Testis (tissue), 2 donors: Measurements from ENCODE around the gene QRFP.

Experiments
- POLR2A ChIP-seq: fragments of 450-650 bp; IDR thresholded peaks from one replicate; pipeline ENCODE4 v1.6.1; 2017; ENCODE audit warnings: antibody characterized with exemption, mild to moderate bottlenecking, moderate library complexity
- TF ChIP-seq, protein P1 (sequence below), 3 experiments: fragments of 450-650 bp in 2 of 3; fragments of 200-600 bp in 1 of 3; sonication (generic) in 1 of 3; IDR thresholded peaks; one replicate each; pipeline ENCODE4 v1.5.1; 2016 to 2019; ENCODE audit warnings: antibody characterized with exemption in 3 of 3, mild to moderate bottlenecking in 2 of 3, moderate library complexity in 1 of 3

DNA sequence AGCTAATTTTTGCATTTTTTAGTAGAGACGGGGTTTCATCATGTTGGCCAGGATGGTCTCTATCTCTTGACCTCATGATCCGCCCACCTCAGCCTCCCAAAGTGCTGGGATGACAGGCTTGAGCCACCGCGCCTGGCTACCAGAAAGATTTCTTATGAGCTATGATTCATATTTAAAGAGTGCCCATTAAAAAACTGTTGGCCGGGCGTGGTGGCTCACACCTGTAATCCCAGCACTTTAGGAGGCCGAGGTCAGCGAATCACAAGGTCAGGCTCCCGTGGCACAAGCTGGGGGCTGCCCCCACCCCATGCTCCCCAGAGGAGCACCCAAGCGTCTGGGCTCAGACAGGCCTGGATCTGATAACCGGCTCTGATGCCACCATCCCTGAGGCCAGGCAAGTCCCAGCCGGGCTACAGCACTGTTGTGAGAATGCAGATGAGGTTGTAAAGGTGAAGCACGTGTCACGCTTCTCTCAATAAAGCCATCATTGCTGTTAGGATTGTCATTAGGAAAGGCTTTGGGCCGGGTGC lies 13.9 kb downstream of the QRFP start:
- TF ChIP-seq, protein P1, sequence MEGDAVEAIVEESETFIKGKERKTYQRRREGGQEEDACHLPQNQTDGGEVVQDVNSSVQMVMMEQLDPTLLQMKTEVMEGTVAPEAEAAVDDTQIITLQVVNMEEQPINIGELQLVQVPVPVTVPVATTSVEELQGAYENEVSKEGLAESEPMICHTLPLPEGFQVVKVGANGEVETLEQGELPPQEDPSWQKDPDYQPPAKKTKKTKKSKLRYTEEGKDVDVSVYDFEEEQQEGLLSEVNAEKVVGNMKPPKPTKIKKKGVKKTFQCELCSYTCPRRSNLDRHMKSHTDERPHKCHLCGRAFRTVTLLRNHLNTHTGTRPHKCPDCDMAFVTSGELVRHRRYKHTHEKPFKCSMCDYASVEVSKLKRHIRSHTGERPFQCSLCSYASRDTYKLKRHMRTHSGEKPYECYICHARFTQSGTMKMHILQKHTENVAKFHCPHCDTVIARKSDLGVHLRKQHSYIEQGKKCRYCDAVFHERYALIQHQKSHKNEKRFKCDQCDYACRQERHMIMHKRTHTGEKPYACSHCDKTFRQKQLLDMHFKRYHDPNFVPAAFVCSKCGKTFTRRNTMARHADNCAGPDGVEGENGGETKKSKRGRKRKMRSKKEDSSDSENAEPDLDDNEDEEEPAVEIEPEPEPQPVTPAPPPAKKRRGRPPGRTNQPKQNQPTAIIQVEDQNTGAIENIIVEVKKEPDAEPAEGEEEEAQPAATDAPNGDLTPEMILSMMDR (IDR thresholded peaks at IDR 0.05): no peak
- TF ChIP-seq POLR2A: no peak
